ENCODE measurements around the gene EFNA5. TPM values are rescaled to one million over a fixed set of nuclear protein-coding genes. Genes with fewer than 3 reads are reported as not detected.
"Not testable (repeated sequence)": the region's sequence is repeated elsewhere in the genome, so short reads cannot be mapped to it uniquely, and the experiment has no call there.

Gene EFNA5
- polyA plus RNA-seq, 3 donors = 0.01 TPM; not detected in 2

GRCh38 chr5:107496466-107496865, 174.3 kb downstream of the EFNA5 start:
- H2AFZ ChIP-seq (ENCODE audit: insufficient read depth, low read depth, low read length, poor library complexity, severe bottlenecking) = no peak overlapping the region

GRCh38 chr5:107494129-107494528, 176.6 kb downstream of the EFNA5 start:
- H3K9me3 ChIP-seq (replicated peaks in 1 of 2; ENCODE audit: control insufficient read depth in 1 of 2, insufficient read depth in 1 of 2, low read length in 2 of 2); H3K79me2 ChIP-seq (ENCODE audit: insufficient read depth, low read length); H3K9ac ChIP-seq (ENCODE audit: insufficient read depth, low read length, poor library complexity, severe bottlenecking); H3K27me3 Mint-ChIP-seq (ENCODE audit: low read depth in 3 of 3); H2AFZ ChIP-seq (ENCODE audit: insufficient read depth, low read depth, low read length, poor library complexity, severe bottlenecking); H4K20me1 ChIP-seq (ENCODE audit: insufficient read depth, low read length); H3K4me1 ChIP-seq (ENCODE audit: control insufficient read depth in 1 of 2, insufficient read depth in 2 of 2, low read length in 2 of 2); H3K36me3 Mint-ChIP-seq; H3K4me1 Mint-ChIP-seq; H3K27ac Mint-ChIP-seq; H3K4me2 ChIP-seq (replicated peaks; ENCODE audit: extremely low read depth, low read length, poor library complexity, severe bottlenecking); DNase-seq; H3K36me3 ChIP-seq (replicated peaks in 1 of 2; ENCODE audit: control insufficient read depth in 1 of 2, insufficient read depth in 2 of 2, low read length in 2 of 2); H3K4me3 Mint-ChIP-seq; intact Hi-C loops (cut with micrococcal nuclease); H3K4me3 ChIP-seq (replicated peaks in 1 of 3; ENCODE audit: low read depth in 2 of 3, low read length in 3 of 3); H3K27ac ChIP-seq (ENCODE audit: low read depth in 1 of 2, low read length in 2 of 2); H3K27me3 ChIP-seq (ENCODE audit: control insufficient read depth in 2 of 2, insufficient read depth in 2 of 2, low read length in 2 of 2): not testable (repeated sequence)
- WGBS (ENCODE audit: insufficient coverage) = 89% methylated on average over 24 of the region's 25 CpGs
- H3K9me3 Mint-ChIP-seq = peaks cover 0 to 18% (median 5%) of the 10 kb centered on the region in 7 donors

More at GRCh38 chr5:107496466-107496865, 174.3 kb downstream of the EFNA5 start:
- peaks cover 0 to 3% of the 10 kb centered on the region in 2 donors for H3K9me3 ChIP-seq (replicated peaks in 1 of 2; ENCODE audit: control insufficient read depth in 1 of 2, insufficient read depth in 1 of 2, low read length in 2 of 2)
- no peak overlapping the region for H3K4me2 ChIP-seq (replicated peaks; ENCODE audit: extremely low read depth, low read length, poor library complexity, severe bottlenecking)
- no peaks in the 10 kb centered on the region for H3K27me3 Mint-ChIP-seq (ENCODE audit: low read depth in 3 of 3)
- TF ChIP-seq CTCF (IDR thresholded peaks at IDR 0.05) = no peak
- H3K9me3 Mint-ChIP-seq = peaks cover 0 to 18% (median 5%) of the 10 kb centered on the region in 7 donors
- H3K4me1 ChIP-seq (ENCODE audit: control insufficient read depth in 1 of 2, insufficient read depth in 2 of 2, low read length in 2 of 2) = no peaks in the 10 kb centered on the region
- H4K20me1 ChIP-seq (ENCODE audit: insufficient read depth, low read length) = no peaks in the 10 kb centered on the region
- no peak overlapping the region for H3K4me3 Mint-ChIP-seq
- 100% methylated on average over 2 of the region's 3 CpGs for WGBS (ENCODE audit: insufficient coverage)
- no peak overlapping the region for H3K9ac ChIP-seq (ENCODE audit: insufficient read depth, low read length, poor library complexity, severe bottlenecking)
- no peaks in the 10 kb centered on the region for H3K79me2 ChIP-seq (ENCODE audit: insufficient read depth, low read length)
- DNase-seq = no peak
- intact Hi-C loops (cut with micrococcal nuclease) = no loop called here
- H3K4me1 Mint-ChIP-seq = no peaks in the 10 kb centered on the region
- no peaks in the 10 kb centered on the region for H3K36me3 Mint-ChIP-seq
- no peaks in the 10 kb centered on the region for H3K36me3 ChIP-seq (replicated peaks in 1 of 2; ENCODE audit: control insufficient read depth in 1 of 2, insufficient read depth in 2 of 2, low read length in 2 of 2)
- no peak overlapping the region for H3K27ac Mint-ChIP-seq
- H3K27me3 ChIP-seq (ENCODE audit: control insufficient read depth in 2 of 2, insufficient read depth in 2 of 2, low read length in 2 of 2) = no peaks in the 10 kb centered on the region
- H3K27ac ChIP-seq (ENCODE audit: low read depth in 1 of 2, low read length in 2 of 2) = no peak overlapping the region
- no peak overlapping the region for H3K4me3 ChIP-seq (replicated peaks in 1 of 3; ENCODE audit: low read depth in 2 of 3, low read length in 3 of 3)

Data from CD14-positive monocyte (primary cell).